ENCODE measurements around the gene WHRN. TPM values are rescaled to one million over a fixed set of nuclear protein-coding genes. Genes with fewer than 3 reads are reported as not detected.

WHRN gene
- total RNA-seq, 1 donor from 2014 or later, result 6.9 TPM

GRCh38 chr9:114384836-114385396 lies 120.4 kb downstream of the WHRN start:
- peaks cover 77% of the 10 kb centered on the region for H3K4me1 Mint-ChIP-seq (ENCODE audit: low read depth)
- H3K27me3 Mint-ChIP-seq (ENCODE audit: low read depth), result no peaks in the 10 kb centered on the region

GRCh38 chr9:114384341-114384740 lies 120.9 kb downstream of the WHRN start:
- Mint-ChIP-seq H3K4me1 (ENCODE audit: low read depth) (peaks cover 73% of the 10 kb centered on the region), H3K27ac (ENCODE audit: unreplicated experiment) (peak overlapping the region; percentile 95), H3K4me3 (ENCODE audit: unreplicated experiment) (no peak overlapping the region), H3K9me3 (ENCODE audit: low read depth) (no peaks in the 10 kb centered on the region), H3K36me3 (ENCODE audit: low read depth) (peaks cover 5% of the 10 kb centered on the region), H3K27me3 (ENCODE audit: low read depth) (no peaks in the 10 kb centered on the region)
- no peak for DNase-seq (ENCODE audit: low spot score)
- TF ChIP-seq CTCF (IDR thresholded peaks at IDR 0.05), result no peak

More at GRCh38 chr9:114384836-114385396, 120.4 kb downstream of the WHRN start:
- peaks cover 4% of the 10 kb centered on the region for H3K36me3 Mint-ChIP-seq (ENCODE audit: low read depth)
- DNase-seq (ENCODE audit: low spot score), result no peak
- TF ChIP-seq CTCF (IDR thresholded peaks at IDR 0.05), result no peak
- peak overlapping the region; percentile 95 for H3K27ac Mint-ChIP-seq (ENCODE audit: unreplicated experiment)
- H3K9me3 Mint-ChIP-seq (ENCODE audit: low read depth), result no peaks in the 10 kb centered on the region
- H3K4me3 Mint-ChIP-seq (ENCODE audit: unreplicated experiment), result no peak overlapping the region

- Mint-ChIP-seq H3K4me1 (ENCODE audit: low read depth) (peaks cover 67% of the 10 kb centered on the region), H3K36me3 (ENCODE audit: low read depth) (peaks cover 7% of the 10 kb centered on the region), H3K27ac (ENCODE audit: unreplicated experiment) (peak overlapping the region; percentile 94), H3K9me3 (ENCODE audit: low read depth) (no peaks in the 10 kb centered on the region), H3K4me3 (ENCODE audit: unreplicated experiment) (peak overlapping the region; percentile 62), H3K27me3 (ENCODE audit: low read depth) (no peaks in the 10 kb centered on the region)
- DNase-seq (ENCODE audit: low spot score), result no peak
- no peak for TF ChIP-seq CTCF (IDR thresholded peaks at IDR 0.05)
Observed at GRCh38 chr9:114383521-114384231, 121.6 kb downstream of the WHRN start.

- Mint-ChIP-seq H3K4me3 (ENCODE audit: unreplicated experiment) (peak overlapping the region; percentile 62), H3K9me3 (ENCODE audit: low read depth) (no peaks in the 10 kb centered on the region), H3K4me1 (ENCODE audit: low read depth) (peaks cover 59% of the 10 kb centered on the region), H3K27ac (ENCODE audit: unreplicated experiment) (peak overlapping the region; percentile 94), H3K27me3 (ENCODE audit: low read depth) (no peaks in the 10 kb centered on the region), H3K36me3 (ENCODE audit: low read depth) (peaks cover 14% of the 10 kb centered on the region)
- no peak for DNase-seq (ENCODE audit: low spot score)
- TF ChIP-seq CTCF (IDR thresholded peaks at IDR 0.05), result peak; percentile 44
Observed at GRCh38 chr9:114382699-114383520, 122.4 kb downstream of the WHRN start.

- peaks cover 24% of the 10 kb centered on the region for H3K4me1 Mint-ChIP-seq (ENCODE audit: low read depth)
- peaks cover 39% of the 10 kb centered on the region for H3K36me3 Mint-ChIP-seq (ENCODE audit: low read depth)
- no peaks in the 10 kb centered on the region for H3K27me3 Mint-ChIP-seq (ENCODE audit: low read depth)
- no peak overlapping the region for H3K4me3 Mint-ChIP-seq (ENCODE audit: unreplicated experiment)
- no peak for DNase-seq (ENCODE audit: low spot score)
- no peaks in the 10 kb centered on the region for H3K9me3 Mint-ChIP-seq (ENCODE audit: low read depth)
- TF ChIP-seq CTCF (IDR thresholded peaks at IDR 0.05), result no peak
- H3K27ac Mint-ChIP-seq (ENCODE audit: unreplicated experiment), result no peak overlapping the region
Observed at GRCh38 chr9:114378883-114379282, 126.4 kb downstream of the WHRN start.
